GM21737 (cell line): Measurements from ENCODE around the gene EARS2.
"Not testable (repeated sequence)": the region's sequence is repeated elsewhere in the genome, so short reads cannot be mapped to it uniquely, and the experiment has no call there.

Source experiments
- ATAC-seq: cut with Tn5 transposase; IDR thresholded peaks from one replicate; pipeline ENCODE4 v1.9.1; 2021; ENCODE audit warnings: mild to moderate bottlenecking, moderate library complexity; ENCODE audit not compliant: unreplicated experiment

The EARS2 gene

DNA sequence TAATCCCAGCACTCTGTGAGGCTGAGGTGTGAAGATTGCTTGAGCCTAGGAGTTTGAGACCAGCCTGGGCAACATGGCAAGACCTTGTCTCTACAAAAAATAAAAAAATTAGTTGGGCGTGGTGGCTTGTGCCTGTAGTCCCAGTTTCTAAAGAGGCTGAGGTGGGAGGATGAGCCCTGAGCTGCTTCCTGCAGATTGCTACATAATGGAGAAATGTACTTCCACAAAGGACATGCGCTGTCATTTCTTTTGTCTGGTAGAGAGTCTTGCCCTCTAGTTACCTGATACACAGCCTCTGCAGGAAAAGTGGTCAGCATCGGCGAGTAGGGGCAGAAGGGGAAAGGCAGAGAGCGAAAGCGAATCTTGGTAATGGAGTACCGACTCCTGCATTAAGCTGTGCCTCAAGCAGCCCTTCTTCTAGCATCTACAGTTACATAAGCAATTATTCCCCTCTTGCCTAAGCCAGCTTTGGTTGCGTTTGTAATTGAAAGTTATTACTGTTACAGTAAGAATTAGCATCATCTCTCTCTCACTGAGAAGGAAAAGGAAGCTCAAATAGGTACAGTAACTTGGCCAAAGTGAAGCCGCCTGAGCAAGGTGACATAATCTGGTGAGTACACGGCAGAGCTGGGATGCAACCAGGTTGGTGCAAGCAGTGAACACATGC lies 28.4 kb downstream of the EARS2 start:
- no peak for ATAC-seq

DNA sequence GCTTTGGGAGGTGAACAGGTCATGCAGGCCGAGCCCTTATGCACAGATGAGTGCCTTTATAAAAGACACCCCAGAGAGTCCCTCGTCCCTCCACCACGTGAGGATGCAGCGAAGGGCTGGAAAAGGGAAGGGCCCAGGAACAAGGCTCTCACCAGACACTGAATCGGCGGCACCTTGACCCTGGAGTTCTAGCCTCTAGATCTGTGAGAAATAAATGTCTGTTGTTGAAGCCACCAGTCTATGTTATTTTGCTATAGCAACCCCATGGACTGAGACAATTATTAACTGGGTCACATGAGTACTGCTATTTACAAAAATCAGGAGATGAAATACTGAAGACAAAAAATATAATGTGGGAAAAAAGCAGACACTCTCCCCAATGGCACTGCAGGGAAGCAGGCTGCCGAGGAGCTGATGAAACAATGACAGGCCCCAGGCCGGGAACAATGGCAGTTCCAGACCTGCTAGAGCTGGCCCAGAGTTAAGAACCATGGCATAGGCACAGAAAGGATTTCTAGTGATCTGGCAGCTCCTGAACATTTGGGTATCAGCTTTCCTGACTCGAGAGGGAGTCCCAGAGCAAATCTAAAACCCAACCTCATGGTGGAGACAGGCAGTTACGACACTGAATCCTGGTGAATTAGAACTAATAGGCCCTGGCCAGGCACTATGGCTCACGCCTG lies 29.0 kb downstream of the EARS2 start:
- no peak for ATAC-seq

DNA sequence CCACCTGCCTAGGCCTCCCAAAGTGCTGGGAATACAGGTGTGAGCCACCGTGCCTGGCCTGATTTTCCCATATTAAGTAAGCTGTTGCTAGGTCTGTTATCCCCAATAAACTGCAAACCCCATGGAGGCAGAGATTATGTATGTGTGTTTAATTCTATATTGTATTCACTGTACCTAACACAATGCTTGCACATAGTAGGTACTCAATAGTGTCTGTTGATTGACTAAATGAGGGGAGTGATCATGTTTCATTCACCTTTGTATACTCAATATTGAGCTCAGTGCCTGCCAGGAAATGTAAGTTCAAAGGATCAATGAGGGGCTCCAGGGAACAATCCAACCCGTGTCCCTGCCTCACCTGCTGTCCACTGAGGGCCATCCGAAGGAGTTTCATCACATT lies 32.3 kb downstream of the EARS2 start:
- no peak for ATAC-seq

DNA sequence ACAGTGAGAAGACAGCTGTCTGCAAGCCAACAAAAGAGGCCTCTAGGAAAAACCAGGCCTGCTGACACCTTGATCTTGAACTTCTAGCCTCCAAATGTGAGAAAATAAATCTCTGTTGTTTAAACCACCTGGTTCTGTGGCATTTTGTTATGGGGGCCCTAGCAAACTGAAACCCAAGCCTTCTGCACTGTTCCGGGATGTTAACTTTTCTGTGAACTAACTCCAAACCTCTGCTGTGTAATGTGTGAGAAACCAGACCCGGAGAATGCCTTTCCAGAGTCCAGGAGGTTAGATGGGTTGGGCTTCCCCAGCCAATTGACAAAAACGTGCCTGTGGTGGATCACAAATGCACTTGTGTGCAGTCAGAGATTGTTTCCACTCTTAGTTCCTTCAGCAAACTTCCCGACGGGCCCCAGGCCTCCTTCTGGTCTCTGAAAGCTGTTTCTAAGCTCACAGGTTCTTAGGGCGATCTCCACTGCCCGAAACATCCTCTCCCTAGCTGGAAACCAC lies 33.2 kb downstream of the EARS2 start:
- ATAC-seq = no peak

DNA sequence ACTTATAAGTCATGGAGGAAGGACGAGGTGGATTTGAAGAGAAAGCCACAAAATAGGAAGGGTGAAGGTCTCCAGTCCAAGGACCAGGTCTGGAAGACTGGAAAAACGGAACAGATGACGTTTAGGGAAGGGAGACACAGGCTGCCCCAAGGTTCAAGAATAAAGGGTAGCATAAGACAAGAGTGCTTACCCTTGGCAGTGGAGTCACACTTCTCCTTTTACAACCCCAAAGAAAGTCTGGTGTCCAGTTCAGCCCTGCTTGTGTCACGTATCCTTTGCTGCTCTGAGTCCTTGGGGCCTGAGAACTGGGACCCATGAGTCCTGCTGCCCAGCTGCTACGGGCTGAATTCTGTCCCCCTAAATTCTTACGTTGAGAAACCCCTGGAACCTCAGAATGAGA lies 33.8 kb downstream of the EARS2 start:
- ATAC-seq = no peak

DNA sequence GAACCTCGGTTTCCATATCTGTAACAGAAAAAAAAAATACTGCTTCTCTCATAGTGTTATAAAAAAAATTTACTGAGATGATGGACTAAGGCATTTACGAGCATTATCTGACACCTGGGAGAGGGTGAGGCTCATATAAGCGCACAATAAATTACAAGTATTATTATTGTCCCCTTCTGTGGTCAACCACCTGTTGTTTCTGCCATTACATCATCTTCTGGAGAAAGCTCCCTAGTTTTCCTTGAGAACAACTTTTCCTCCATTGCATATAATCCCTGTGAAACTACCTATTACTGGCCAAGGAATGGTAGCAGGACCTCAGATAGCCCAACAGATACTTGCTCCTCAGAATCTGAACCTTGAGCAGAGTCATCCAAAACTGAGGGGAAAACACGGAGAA lies 35.2 kb downstream of the EARS2 start:
- no peak for ATAC-seq

DNA sequence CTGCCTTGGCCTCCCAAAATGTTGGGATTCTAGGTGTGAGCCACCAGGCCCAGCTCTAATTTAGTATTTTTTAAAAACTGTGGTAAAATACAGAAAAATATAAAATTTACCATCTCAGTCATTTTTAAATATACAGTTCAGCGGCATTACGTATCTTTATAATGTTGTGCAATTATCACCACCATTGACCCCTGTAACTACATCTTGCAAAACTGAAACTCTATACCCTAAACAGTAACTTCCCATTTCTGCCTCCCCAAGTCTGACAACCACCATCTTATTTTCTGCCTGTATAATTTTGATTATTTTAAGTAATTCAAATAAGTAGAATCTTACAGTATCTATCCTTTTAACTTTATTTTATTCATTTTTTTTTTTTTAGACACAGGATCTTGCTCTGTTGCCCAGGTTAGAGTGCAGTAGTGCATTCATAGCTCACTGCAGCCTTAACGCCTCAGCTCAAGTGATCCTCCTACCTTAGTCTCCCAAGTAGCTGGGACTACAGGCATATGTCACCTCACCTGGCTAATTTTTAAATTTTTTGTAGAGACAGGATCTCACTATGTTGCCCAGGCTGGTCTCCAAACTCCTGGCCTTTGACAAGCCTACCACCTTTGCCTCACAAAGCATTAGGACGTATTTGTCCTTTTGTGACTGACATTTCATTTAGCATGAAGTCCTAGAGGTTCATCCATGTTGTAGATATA lies 36.0 kb downstream of the EARS2 start:
- no peak for ATAC-seq

DNA sequence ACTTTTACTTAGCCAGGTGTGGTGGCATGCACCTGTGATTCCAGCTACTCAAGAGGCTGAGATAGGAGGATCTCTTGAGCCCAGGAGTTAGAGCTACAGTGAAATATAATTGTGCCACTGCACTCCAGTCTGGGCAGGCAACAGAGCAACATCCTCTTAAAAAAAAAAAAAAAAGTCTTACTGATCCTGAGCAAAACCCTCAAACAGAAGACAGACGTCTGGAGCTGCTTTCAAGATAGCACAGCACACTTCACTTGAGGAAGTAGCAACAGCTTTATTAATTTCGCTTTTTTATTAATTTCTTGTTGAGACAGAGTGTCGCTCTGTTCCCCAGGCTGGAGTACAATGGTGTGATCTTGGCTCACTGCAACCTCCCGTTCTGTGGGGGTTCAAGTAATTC lies 36.6 kb downstream of the EARS2 start:
- no peak for ATAC-seq

DNA sequence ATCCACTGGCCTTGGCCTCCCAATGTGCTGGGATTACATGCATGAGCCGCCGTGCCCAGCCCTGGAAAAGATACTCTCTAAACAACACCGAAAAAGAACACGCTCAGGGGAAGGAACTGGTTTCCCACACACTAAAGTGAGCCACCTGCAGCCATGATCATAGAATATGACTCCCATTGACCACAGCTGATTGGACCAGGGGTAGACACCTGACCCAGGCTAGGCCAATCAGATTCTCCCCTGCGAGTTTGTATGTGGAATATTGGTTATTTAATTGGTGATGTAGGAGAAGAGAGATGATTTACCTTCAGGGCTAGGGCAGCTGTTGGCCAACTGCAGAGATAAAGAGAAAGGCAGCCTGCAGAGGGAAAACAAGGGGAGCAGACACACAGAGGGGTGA lies 37.9 kb downstream of the EARS2 start:
- ATAC-seq = no peak

DNA sequence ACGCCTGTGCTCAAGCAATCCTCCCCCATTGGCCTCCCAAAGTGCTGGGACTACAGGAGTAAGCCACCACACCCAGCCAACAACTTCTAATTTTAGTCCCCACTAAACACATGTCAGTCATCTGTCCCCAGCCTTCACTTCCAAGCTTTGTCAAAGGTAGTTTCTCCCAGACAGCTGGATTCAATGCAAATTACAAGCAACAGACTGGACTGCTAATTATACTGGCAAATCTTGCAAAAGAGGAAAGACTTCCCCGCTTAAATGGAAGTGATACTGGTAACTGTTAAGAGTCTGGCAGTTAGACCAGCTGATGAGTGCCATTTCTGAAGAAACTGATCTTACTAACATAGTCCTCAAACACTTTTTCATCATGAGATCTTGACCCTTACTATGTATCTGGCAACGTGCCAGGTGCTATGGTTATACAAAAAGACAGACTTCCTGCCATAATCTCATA lies 38.7 kb downstream of the EARS2 start:
- no peak for ATAC-seq

DNA sequence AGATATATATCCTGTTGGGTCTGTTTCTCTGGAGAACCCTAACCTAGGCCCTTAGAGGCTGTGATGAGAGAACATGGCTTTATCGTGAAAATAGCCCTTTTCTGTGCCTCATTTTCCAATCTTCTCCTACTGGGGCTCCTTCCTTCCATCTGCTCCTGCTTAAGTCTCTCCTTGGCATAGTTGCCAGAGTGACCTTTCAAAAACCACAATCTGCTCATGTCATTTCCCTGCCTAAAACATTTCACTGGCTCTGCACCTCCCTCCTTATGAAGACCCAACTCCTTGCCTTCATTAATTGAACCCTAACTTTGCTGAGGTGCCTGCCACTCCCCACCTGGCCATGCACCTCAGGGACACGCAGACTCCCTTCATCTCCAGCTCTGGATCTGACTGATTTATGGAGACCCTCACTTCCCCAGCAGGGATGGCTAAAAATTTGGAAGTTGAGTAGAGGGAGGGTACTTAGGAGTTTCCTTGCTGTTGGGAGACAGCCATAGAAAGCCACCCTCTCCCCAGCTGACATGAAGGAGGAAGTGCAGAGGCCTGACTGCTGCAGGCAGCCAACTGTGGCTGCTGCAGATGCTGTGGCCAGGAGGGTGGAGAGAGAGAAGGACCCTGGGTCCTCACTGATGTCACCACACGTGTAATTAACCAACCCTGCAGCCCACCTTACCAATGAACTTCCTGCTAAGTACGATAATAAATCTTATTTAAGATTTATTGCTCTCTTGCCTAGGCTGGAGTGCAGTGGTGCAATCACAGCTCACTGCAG lies 40.6 kb downstream of the EARS2 start:
- no peak for ATAC-seq

DNA sequence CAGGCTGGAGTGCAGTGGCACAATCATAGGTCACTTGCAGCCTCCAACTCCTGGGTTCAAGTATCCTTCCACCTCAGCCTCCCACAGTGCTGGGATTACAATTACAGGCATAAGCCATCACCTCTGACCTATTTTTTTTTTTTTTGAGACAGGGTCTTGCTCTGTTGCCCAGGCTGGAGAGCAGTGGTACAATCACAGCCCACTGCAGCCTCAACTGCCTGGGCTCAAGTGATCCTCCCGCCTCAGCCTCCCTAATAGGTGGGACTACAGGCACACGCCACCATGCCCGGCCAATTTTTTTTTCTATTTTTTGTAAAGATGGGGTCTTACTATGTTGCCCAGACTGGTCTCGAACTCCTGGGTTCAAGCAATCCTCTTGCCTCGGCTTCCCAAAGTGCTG lies 41.3 kb downstream of the EARS2 start:
- ATAC-seq = no peak

DNA sequence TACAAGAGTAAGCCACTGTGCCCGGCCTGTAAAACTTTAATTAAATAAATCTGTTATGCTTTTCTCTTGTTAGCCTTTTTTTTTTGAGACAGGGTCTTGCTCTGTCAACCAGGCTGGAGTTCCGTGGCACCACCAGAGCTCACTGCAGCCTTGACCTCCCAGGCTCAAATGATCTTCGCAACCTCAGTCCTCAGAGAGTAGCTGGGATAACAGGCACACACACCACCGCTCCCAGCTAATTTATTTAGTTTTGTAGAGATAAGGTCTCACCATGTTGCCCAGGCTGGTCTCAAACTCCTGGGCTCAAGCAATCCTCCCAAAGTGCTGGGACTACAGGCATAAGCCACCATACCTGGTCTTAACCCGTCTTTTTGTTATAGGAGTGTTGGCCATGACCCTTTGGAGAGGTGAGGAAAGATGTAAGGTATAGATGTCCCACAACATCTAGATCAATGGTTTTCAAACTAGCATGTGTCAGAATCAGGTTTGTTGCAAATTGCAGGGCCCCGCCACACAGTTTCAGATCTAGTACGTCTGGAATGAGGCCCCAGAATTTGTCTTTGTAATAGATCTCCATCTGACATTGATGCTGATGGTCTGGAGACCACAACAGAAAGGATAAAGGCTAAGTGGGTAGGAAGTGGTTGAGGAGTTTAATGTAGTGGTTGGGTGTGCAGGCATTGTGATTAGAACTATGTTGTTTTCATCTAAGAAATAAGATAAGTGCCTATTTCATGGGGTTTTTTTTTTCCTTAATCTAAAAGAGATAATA lies 42.6 kb downstream of the EARS2 start:
- ATAC-seq = no peak

DNA sequence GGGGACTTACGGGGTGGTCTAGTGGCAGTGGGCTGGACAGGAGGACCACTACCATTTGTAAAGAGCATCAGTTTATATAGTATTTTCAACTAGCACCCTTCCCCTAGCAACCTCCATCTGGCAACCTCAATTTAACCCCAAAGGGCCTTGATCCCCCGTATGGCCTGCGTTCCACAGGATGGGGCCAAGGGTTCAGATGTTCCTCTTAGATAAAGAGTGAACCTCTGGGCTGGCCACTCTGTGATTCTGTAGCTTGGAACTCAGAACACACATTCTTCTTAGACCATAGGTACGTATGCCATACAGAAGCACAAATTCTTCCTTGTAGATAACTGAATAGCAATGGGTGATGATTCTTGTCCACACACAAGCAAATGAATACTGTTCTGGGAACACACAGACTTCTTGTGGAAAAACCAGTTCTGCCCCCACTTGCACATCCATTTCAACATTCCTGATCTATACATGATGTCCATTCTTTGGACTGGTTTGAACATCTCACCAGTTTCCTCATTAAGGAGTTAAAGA lies 44.9 kb downstream of the EARS2 start:
- ATAC-seq = no peak

DNA sequence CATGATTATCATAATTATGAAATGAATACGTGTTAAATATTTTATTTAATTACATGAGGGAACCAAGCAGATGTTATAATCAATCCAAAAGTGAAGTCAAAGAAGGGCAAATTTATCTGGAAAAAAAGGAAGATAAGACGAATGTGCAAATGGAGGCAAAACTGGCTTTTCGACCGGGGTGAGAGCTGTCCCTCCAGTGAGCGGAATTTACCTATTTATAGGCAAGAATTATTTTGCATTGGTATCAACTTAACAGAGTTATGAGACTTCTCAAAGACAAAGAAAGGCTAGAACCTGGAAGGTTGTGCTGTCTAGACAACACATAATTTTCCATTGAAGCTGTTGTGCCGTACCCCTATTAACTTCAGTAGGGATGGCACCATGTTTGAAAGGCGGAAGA lies 45.4 kb downstream of the EARS2 start:
- ATAC-seq = no peak

DNA sequence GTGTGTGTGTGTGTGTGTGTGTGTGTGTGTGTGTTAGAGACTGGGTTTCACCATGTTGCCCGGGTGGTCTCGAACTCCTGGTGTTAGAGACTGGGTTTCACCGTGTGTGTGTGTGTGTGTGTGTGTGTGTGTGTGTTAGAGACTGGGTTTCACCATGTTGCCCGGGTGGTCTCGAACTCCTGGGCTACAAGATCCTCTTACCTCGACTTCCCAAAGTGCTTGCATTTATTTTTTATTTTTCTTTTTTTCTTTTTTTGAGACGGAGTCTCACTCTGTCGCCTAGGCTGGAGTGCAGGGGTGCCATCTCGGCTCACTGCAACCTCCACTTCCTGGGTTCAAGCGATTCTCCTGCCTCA lies 46.3 kb downstream of the EARS2 start:
- ATAC-seq = not testable (repeated sequence)

DNA sequence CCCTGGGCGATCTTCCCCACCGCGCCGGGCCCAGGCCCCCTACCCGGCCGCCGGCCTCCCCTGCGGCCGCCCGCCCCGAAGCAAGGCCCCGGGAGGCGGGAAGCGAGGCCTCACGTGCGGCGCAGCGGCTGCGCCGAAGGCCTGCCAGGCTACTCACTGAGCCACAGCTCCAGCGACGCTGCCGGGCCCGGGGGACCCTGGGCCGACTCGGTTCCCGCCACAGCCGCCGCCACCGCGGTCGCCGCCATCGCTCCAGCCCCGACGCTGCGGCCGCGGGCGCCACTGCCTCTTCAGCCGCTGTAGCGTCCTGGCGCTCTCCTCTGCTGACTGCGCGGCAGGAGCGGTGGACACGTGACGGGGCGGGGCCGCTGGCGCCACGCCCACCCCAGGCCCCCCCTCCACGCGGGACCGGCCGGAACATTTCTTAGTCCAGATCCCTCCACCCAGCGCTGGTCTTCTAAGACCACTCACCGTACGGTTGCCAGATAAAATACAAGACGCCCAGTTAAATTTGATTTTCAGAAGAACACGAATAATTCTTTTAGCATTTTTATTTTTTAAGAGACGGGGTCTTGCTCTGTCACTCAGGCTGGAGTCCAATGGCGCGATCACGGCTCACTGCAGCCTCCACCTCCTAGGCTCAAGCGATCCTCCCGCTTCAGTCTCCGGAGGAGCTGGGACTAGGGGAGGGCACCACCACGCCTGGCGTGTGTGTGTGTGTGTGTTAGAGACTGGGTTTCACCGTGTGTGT lies 46.8 kb downstream of the EARS2 start, which contains the start of gene GGA2:
Gene GGA2 (minus strand): TSS at position 331 of the 751 bp plus-strand sequence. CDS start 83 bp downstream, at position 248.
- ATAC-seq = peak; percentile 67

DNA sequence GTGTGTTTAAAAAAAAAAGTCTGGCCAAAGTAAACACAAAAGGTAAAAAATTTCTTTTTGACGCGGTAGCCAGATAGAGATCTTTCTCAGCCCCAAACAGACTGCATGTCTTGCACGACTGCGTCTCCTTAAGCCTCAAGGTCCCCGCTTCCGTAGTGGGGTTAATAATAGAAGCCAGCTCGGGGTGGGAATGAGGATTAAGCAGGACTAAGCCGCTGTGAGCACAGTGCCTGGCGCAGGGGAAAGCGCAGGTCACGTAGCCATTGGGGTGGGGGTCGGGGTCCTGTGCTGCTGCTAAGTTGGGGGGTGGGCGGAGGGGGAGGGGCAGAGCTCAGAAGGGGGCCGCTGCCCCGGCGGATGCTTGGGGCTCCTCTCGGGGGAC lies 47.4 kb downstream of the EARS2 start:
- peak; percentile 15 for ATAC-seq

DNA sequence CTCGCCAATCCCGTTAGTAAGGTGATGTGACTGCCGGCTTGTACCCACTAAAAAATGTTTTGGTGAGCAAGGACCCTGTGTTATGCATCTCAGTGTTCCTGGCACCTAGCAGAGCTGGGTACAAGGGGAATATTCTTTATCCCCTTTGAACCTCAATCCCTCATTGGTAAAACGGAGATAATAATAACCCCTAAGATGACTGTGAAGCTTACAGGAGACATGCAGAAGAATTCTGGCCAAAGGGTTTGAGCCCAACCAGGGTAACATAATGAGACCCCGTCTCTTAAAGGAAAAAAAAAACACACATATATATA lies 47.8 kb downstream of the EARS2 start:
- no peak for ATAC-seq
